Esophagus squamous epithelium (tissue), 5 donors: Measurements from ENCODE around the gene CACNA2D2. TPM values are rescaled to one million over a fixed set of nuclear protein-coding genes. Genes with fewer than 3 reads are reported as not detected.

Experiments used
- DNase-seq: peaks from one replicate; lab custom pipeline; 2025; lab: John Stamatoyannopoulos, UW
- H3K27ac ChIP-seq, 4 donors: fragments of 200-600 bp; sonication (generic); one replicate each; pipeline ENCODE4 v1.5.1; 2016 to 2019; ENCODE audit warnings: mild to moderate bottlenecking in 1 of 4
- H3K27me3 ChIP-seq, 4 donors: fragments of 200-600 bp; sonication (generic); 1 replicate in 3 of 4; 2 replicates in 1 of 4; pipeline versions ENCODE4 v1.5.1 to v1.6.0; 2017 to 2021; ENCODE audit warnings: antibody characterized with exemption in 1 of 4
- H3K36me3 ChIP-seq, 3 donors: fragments of 200-600 bp; sonication (generic); one replicate each; pipeline ENCODE4 v1.5.1; 2016 to 2019
- H3K4me1 ChIP-seq, 3 donors: fragments of 200-600 bp; sonication (generic); one replicate each; pipeline ENCODE4 v1.5.1; 2017 to 2019
- H3K4me3 ChIP-seq, 4 donors: fragments of 200-600 bp; sonication (generic); 1 replicate in 3 of 4; 2 replicates in 1 of 4; pipeline ENCODE4 v1.5.1; 2016 to 2019; ENCODE audit warnings: mild to moderate bottlenecking in 2 of 4, moderate library complexity in 1 of 4
- H3K9me3 ChIP-seq, 3 donors: fragments of 200-600 bp; sonication (generic); one replicate each; pipeline ENCODE4 v1.5.1; 2016 to 2019
- POLR2A ChIP-seq, 4 donors: fragments of 450-650 bp; IDR thresholded peaks; one replicate each; pipeline ENCODE4 v1.6.1; 2017; ENCODE audit warnings: antibody characterized with exemption in 4 of 4, mild to moderate bottlenecking in 4 of 4, moderate library complexity in 3 of 4
- WGBS, 2 donors: methylation state at CpG; one replicate each; pipeline ENCODE4 v1.1.5; 2018; 5-methylcytosine and 5-hydroxymethylcytosine counted together
- intact Hi-C: fragments of 100-400 bp; cut with DNase I; formaldehyde crosslinking; loops from one replicate; pipeline ENCODE4 v1.15.0; 2022
- total RNA-seq, 4 donors: library from RNA; depleted of rRNA; stranded (reverse); fragments of >200 nt; gene quantifications; one replicate each; pipeline ENCODE4 v1.1.0, GENCODE V29; 2016
- TF ChIP-seq, protein P1 (sequence below), 6 experiments: fragments of 450-650 bp in 4 of 6; fragments of 200-600 bp in 2 of 6; sonication (generic) in 2 of 6; IDR thresholded peaks; one replicate each; pipeline ENCODE4 v1.5.1; 2016 to 2019; ENCODE audit warnings: antibody characterized with exemption in 6 of 6, mild to moderate bottlenecking in 4 of 6, moderate library complexity in 4 of 6
- donor health status: DM: yes; HTN: yes; CAD: no.

Gene CACNA2D2
- total RNA-seq, 4 donors from 2014 or later: 0.18 to 0.57 (median 0.35) TPM; not detected in 1

DNA sequence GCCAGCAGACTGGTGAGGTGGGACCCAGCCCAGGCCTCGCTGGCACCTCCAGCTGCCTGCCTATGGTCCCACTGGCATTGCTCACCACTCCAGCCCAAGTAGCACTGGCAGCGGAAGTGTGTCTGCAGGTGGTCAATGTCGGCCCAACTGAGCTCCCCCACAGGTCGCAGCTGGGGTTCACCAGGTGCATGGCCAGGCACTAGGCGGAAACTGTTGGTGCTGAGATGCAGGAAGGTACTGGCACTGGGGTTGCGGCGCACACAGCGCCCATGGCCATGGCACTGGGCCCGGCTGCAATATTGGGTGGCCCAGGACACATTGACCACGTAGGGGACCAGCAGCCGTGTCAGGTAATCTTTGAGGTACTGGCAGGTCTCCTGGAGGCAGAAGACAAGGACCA, 185.3 kb downstream of the CACNA2D2 start:
- no peaks in the 10 kb centered on the region for H3K9me3 ChIP-seq
- TF ChIP-seq, protein P1, sequence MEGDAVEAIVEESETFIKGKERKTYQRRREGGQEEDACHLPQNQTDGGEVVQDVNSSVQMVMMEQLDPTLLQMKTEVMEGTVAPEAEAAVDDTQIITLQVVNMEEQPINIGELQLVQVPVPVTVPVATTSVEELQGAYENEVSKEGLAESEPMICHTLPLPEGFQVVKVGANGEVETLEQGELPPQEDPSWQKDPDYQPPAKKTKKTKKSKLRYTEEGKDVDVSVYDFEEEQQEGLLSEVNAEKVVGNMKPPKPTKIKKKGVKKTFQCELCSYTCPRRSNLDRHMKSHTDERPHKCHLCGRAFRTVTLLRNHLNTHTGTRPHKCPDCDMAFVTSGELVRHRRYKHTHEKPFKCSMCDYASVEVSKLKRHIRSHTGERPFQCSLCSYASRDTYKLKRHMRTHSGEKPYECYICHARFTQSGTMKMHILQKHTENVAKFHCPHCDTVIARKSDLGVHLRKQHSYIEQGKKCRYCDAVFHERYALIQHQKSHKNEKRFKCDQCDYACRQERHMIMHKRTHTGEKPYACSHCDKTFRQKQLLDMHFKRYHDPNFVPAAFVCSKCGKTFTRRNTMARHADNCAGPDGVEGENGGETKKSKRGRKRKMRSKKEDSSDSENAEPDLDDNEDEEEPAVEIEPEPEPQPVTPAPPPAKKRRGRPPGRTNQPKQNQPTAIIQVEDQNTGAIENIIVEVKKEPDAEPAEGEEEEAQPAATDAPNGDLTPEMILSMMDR (IDR thresholded peaks at IDR 0.05): no peak
- no peak for TF ChIP-seq POLR2A (IDR thresholded peaks at IDR 0.05)
- H3K4me3 ChIP-seq: peak overlapping the region in 2 of 4 donors; percentile 91 to 98
- H3K36me3 ChIP-seq: peaks cover 0 to 39% (median 11%) of the 10 kb centered on the region in 3 donors
- WGBS, 2 donors: 72% methylated on average over 7 of the region's 11 CpGs; no CpG with 5 or more reads in 1 of the 2 donors
- intact Hi-C loops: no loop called here
- no peaks in the 10 kb centered on the region for H3K27me3 ChIP-seq
- peaks cover 58 to 93% (median 63%) of the 10 kb centered on the region in 3 donors for H3K4me1 ChIP-seq
- no peak for DNase-seq
- peak overlapping the region; percentile 93 to 98 (median 96) for H3K27ac ChIP-seq

DNA sequence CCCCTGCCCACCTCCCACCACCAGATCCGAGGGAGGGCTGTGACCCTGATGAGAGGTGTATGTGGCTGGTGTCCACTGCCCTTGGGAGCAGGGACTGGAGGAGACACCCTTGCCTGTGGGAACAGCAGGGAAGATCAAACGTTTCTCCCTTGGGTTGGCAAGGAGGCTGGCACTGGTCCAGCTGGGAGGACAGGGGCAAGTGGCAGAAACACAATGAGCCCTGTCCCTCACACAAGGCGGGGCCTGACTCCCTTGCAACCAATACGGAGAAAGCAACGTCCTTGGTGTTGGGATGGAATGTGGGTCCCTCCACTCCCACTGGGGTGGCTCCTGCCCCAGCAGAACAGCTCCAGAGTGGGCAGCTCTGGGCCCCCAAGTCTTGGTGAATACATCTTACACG, 186.1 kb downstream of the CACNA2D2 start:
- 40 to 71% methylated on average over 1 of the region's 6 CpGs for WGBS, 2 donors

DNA sequence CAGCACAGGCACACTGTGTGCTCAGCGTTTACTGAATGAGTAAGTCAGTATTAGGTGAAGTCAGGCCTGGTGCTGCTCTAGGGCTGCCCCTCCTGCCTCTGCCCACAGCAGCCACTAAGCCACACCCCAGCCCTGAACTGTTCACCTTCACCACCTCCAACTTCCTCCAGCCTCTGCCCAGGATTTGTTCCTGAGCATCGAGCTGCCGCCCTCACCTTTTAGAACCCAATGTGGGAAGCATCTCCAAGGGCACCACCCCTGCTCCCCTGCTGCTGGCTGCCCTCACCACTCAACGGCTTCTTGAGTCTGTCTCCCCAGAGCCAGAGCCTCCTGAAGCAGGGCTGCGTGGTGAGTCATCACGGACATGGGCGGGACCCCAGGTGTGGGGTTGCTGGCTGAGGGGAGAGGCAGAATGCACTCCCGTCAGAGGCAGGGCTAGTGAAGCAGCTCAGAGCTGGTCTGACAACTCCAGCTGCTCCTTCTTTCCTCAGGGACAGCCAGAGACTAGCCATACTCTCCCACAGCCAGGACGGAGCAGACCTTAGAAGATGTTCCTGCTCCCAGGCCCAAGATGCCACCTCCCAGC, 186.7 kb downstream of the CACNA2D2 start:
- 27 to 38% methylated on average over 2 to 4 of the region's 9 CpGs for WGBS, 2 donors
- peak overlapping the region; percentile 93 to 98 (median 96) for H3K27ac ChIP-seq
- H3K4me3 ChIP-seq: peak overlapping the region in 2 of 4 donors; percentile 6 to 19
- no peaks in the 10 kb centered on the region for H3K27me3 ChIP-seq
- DNase-seq: no peak
- H3K36me3 ChIP-seq: peaks cover 0 to 39% (median 11%) of the 10 kb centered on the region in 3 donors
- no peaks in the 10 kb centered on the region for H3K9me3 ChIP-seq
- intact Hi-C loops: no loop called here
- peak in 3 of 4 donors; percentile 60 to 73 (median 64) for TF ChIP-seq POLR2A (IDR thresholded peaks at IDR 0.05)
- TF ChIP-seq, protein P1 (IDR thresholded peaks at IDR 0.05): peak in 1 of 6 experiments; percentile 16
- peaks cover 46 to 90% (median 51%) of the 10 kb centered on the region in 3 donors for H3K4me1 ChIP-seq

More for the DNA sequence above, 186.1 kb downstream of the CACNA2D2 start:
- H3K36me3 ChIP-seq: peaks cover 0 to 39% (median 11%) of the 10 kb centered on the region in 3 donors
- H3K9me3 ChIP-seq: no peaks in the 10 kb centered on the region
- peak overlapping the region in 2 of 4 donors; percentile 19 to 91 for H3K4me3 ChIP-seq
- TF ChIP-seq, protein P1 (IDR thresholded peaks at IDR 0.05): no peak
- no peak for TF ChIP-seq POLR2A (IDR thresholded peaks at IDR 0.05)
- peak overlapping the region; percentile 93 to 98 (median 96) for H3K27ac ChIP-seq
- no peaks in the 10 kb centered on the region for H3K27me3 ChIP-seq
- H3K4me1 ChIP-seq: peaks cover 51 to 90% (median 56%) of the 10 kb centered on the region in 3 donors
- no peak for DNase-seq
- intact Hi-C loops: no loop called here

DNA sequence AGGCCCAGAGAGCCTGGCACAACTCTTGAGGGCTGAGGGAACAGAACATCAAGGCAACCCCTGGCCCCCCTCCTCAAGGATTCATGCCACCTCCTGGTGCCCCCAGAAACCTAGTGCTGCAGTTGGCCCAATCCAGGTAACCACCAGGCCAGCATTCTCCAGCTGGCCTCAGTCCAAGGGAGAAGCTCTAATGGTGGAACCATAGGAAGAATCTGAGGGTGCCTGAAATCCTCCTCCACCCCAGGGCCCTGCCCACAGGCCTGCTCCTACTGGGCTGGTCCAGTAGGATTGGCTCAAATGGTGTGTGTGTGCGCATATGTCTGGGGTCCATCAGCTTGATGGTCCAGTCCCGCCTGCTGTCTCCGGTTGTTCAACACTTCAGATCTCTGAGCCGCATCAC, 188.6 kb downstream of the CACNA2D2 start:
- DNase-seq: no peak
- H3K4me1 ChIP-seq: peaks cover 36 to 88% (median 42%) of the 10 kb centered on the region in 3 donors
- peaks cover 0 to 35% (median 11%) of the 10 kb centered on the region in 3 donors for H3K36me3 ChIP-seq
- intact Hi-C loops: no loop called here
- no peaks in the 10 kb centered on the region for H3K27me3 ChIP-seq
- WGBS, 2 donors: 93 to 96% methylated on average over 4 of the region's 4 CpGs
- H3K27ac ChIP-seq: peak overlapping the region; percentile 0 to 98 (median 44)
- H3K9me3 ChIP-seq: no peaks in the 10 kb centered on the region
- no peak for TF ChIP-seq POLR2A (IDR thresholded peaks at IDR 0.05)
- TF ChIP-seq, protein P1 (IDR thresholded peaks at IDR 0.05): no peak
- H3K4me3 ChIP-seq: no peak overlapping the region

DNA sequence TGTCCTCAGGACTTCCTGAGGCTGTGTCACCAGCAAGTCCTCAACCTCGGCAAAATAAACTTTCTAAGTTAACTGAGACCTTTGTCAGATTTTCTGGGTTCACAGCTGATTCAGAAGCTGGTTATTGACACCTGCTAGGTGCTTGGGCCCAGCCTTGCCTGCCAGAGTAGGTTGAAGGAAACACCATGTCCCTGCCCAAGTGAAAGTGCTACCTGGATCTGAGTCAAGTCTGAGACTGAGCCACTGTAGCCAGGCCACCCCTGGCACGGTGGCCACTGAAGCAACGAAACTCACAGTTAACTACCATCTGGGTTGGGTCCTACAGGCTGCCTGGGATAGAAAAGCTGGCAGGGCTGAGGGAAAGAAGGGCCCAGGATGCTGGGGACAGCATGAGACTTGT, 189.1 kb downstream of the CACNA2D2 start:
- no peak for DNase-seq
- intact Hi-C loops: no loop called here
- H3K36me3 ChIP-seq: peaks cover 0 to 30% (median 11%) of the 10 kb centered on the region in 3 donors
- H3K27ac ChIP-seq: peak overlapping the region; percentile 0 to 98 (median 44)
- no peak overlapping the region for H3K4me3 ChIP-seq
- no peaks in the 10 kb centered on the region for H3K9me3 ChIP-seq
- peaks cover 31 to 88% (median 38%) of the 10 kb centered on the region in 3 donors for H3K4me1 ChIP-seq
- no peaks in the 10 kb centered on the region for H3K27me3 ChIP-seq
- 73 to 75% methylated on average over 1 of the region's 3 CpGs for WGBS, 2 donors
- TF ChIP-seq, protein P1 (IDR thresholded peaks at IDR 0.05): no peak
- TF ChIP-seq POLR2A (IDR thresholded peaks at IDR 0.05): no peak
